GM12864 (cell line): ENCODE results near the gene ARFRP1.
A peak's percentile ranks its signal among the peaks of the same experiment; 100 is the strongest.
"Not testable (repeated sequence)": the region's sequence is repeated elsewhere in the genome, so short reads cannot be mapped to it uniquely, and the experiment has no call there.

ENCODE experiments used
- DNase-seq: peaks from one replicate; pipeline ENCODE4 v3.0.0-alpha.2; 2011; ENCODE audit warnings: low read depth
- H3K4me3 ChIP-seq: 2 replicates; pipeline ENCODE4 v1.5.1; 2011; ENCODE audit warnings: mild to moderate bottlenecking, low read depth, low read length, control low read depth
- TF ChIP-seq, protein P1 (sequence below): IDR thresholded peaks from 2 replicates; pipeline ENCODE4 v1.5.1; 2011; ENCODE audit warnings: low read depth, mild to moderate bottlenecking, moderate library complexity, low read length, control low read depth, inconsistent platforms; ENCODE audit errors: missing control alignments

The ARFRP1 gene

DNA sequence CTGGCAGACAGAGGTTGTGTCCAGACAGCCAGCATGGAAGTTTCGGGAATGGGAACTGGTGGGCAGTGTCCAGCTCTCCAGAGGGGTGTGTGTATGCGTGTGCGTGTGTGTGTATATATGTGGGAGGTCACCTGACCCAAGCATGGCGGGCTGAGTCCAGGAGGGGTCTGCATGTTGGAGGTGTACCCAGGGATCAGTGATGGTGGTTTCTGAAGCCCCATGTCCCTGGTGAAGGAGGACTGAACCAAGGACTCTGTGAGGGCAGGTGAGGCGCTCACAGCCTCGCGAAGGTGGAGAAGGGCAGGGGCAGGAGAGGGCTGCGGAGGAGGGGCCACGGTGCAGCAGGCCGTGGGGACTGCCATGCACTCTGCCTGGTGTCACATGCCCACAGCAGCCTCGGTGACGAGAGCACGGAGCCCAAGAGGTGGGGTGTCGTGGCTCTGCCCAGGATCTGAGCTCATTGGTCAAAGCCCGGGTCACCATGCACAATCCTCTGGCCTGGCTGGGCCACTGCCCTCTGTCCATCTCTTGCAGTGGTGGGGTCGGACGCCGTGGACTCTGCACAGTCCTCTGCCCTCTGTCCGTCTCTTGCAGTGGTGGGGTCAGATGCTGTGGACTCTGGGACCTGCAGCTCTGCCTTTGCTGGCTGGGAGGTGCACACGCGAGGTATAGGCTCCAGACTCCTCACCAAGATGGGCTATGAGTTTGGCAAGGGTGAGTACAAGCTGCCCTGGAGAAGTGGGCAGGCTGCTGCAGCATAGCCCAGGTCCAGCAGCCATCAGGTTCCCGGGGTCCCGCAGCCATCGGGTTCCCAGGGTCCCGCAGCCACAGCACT is 26.6 kb upstream of the ARFRP1 start:
- DNase-seq: no peak
- H3K4me3 ChIP-seq: no peak overlapping the region

DNA sequence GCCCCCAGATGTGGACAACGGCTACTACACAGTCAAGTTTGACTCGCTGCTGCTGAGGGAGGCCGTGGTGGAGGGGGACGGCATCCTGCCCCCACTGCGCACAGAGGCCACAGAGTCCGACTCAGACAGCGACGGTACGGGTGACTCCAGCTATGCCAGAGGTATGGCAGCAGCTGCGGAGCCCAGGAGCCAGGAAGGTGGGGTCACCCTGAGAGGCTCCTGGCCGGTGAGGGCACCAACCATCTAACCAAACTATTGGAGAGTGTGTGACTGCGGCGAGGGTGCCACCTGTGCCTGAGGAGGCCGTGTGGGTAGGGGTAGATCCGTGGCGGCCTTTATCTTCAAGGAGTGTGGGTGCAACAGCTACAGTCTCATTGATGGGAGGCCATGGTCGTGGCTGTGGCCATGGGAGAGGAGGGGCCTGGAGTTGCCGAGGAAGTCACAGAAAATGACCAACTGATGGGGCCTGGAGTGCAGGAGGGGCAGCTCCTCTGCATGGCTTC is 25.9 kb upstream of the ARFRP1 start:
- no peak overlapping the region for H3K4me3 ChIP-seq

More for the DNA sequence above, 26.6 kb upstream of the ARFRP1 start:
- TF ChIP-seq, protein P1, sequence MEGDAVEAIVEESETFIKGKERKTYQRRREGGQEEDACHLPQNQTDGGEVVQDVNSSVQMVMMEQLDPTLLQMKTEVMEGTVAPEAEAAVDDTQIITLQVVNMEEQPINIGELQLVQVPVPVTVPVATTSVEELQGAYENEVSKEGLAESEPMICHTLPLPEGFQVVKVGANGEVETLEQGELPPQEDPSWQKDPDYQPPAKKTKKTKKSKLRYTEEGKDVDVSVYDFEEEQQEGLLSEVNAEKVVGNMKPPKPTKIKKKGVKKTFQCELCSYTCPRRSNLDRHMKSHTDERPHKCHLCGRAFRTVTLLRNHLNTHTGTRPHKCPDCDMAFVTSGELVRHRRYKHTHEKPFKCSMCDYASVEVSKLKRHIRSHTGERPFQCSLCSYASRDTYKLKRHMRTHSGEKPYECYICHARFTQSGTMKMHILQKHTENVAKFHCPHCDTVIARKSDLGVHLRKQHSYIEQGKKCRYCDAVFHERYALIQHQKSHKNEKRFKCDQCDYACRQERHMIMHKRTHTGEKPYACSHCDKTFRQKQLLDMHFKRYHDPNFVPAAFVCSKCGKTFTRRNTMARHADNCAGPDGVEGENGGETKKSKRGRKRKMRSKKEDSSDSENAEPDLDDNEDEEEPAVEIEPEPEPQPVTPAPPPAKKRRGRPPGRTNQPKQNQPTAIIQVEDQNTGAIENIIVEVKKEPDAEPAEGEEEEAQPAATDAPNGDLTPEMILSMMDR: no peak

GRCh38 chr20:63733117-63733516 is 25.3 kb upstream of the ARFRP1 start:
- TF ChIP-seq, protein P1: no peak
- no peak for DNase-seq
- no peak overlapping the region for H3K4me3 ChIP-seq

More for the DNA sequence above, 25.9 kb upstream of the ARFRP1 start:
- TF ChIP-seq, protein P1: no peak
- no peak for DNase-seq

GRCh38 chr20:63732118-63733095 is 24.6 kb upstream of the ARFRP1 start:
- DNase-seq: no peak
- H3K4me3 ChIP-seq: no peak overlapping the region
- TF ChIP-seq, protein P1: no peak

GRCh38 chr20:63731410-63731809 is 23.6 kb upstream of the ARFRP1 start:
- TF ChIP-seq, protein P1: no peak
- DNase-seq: no peak

DNA sequence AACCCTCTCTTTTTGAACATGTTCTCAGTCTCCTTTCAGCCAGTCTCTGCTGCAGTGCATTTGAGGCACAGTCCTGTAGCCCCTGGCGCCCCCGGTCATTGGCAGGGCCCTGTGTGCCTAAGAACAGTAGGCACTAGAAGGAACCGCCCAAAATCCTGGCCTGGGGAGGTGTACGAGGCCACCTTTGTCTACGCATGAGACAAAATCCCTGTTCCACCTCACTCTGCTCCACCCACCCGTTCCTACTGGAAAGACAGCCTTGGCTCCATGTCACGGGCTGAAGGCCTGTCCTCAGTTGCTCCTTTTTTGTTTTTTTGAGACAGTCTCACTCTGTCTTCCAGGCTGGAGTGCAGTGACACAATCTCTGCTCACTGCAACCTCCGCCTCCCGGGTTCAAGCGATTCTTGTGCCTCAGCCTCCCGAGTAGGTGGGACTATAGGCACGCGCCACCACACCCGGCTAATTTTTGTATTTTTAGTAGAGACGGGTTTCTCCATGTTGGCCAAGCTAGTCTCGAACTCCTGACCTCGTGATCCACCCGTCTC is 22.5 kb upstream of the ARFRP1 start:
- not testable (repeated sequence) for H3K4me3 ChIP-seq, DNase-seq

More at GRCh38 chr20:63731410-63731809, 23.6 kb upstream of the ARFRP1 start:
- H3K4me3 ChIP-seq: peak overlapping the region; percentile 4; the same call in 1 of the 2 replicates

DNA sequence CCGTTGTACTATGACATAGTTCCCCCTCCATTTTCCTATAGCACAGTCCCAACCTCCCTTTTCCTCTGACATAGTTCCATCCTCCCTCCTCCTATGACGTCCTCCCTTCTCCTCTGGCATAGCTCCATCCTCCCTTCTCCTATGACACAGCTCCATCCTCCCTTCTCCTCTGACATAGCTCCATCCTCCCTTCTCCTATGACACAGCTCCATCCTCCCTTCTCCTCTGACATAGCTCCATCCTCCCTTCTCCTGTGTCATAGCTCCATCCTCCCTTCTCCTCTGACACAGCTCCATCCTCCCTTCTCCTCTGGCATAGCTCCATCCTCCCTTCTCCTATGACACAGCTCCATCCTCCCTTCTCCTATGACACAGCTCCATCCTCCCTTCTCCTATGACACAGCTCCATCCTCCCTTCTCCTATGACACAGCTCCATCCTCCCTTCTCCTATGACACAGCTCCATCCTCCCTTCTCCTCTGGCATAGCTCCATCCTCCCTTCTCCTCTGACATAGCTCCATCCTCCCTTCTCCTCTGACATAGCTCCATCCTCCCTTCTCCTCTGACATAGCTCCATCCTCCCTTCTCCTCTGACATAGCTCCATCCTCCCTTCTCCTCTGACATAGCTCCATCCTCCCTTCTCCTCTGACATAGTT is 15.3 kb upstream of the ARFRP1 start:
- not testable (repeated sequence) for H3K4me3 ChIP-seq, DNase-seq
